H1 (cell line): ENCODE measurements around the gene WDSUB1. TPM values are rescaled to one million over a fixed set of nuclear protein-coding genes. Genes with fewer than 3 reads are reported as not detected.

Source experiments
- microRNA-seq, 2 experiments: library from miRNA; unstranded; fragments of <30 nt; microRNA quantifications; one replicate each; pipeline versions ENCODE4 to v1.2.0, GENCODE V29; 2016 to 2020; ENCODE audit warnings: borderline microRNAs expressed in 2 of 2, borderline number of aligned reads in 2 of 2, borderline replicate concordance in 1 of 2
- polyA plus RNA-seq, 7 experiments: library from polyadenylated mRNA; depleted of rRNA in 3 of 7; stranded (reverse) in 5 of 7; unstranded in 2 of 7; fragments of >200 nt in 5 of 7; fragments of 200-250 nt in 2 of 7; gene quantifications; 1 replicate in 5 of 7; 2 replicates in 1 of 7; 4 replicates in 1 of 7; pipeline versions ENCODE4 v1.2.1 to v1.2.3, GENCODE V29; 2011 to 2013; ENCODE audit warnings: missing spikeins in 2 of 7, mixed read lengths in 2 of 7
- small RNA-seq: library from polyadenylated mRNA; stranded (forward); fragments of <200 nt; extraction: miRNeasy Mini kit (QIAGEN cat#:217004); gene quantifications from one replicate; pipeline ENCODE3, GENCODE V24; 2013; ENCODE audit not compliant: insufficient read depth
- total RNA-seq: library from RNA; stranded (reverse); fragmentation: NEBNext Ultra II Directional; extraction: Animal tissue kit (Norgen Biotek cat#: 25700); gene quantifications from 2 replicates; pipeline ENCODE4 v1.2.1, GENCODE V29; 2021

Gene WDSUB1
- total and polyA plus RNA-seq, 2 of the 8 experiments (the other 6 are each of a cell fraction or from before 2014, with no cell fraction given), result 5.5 to 8.0 TPM

Small RNA genes lying within 50 kb of the gene (microRNA-seq; reads per million reads assigned to microRNA genes)
- gene MIR6888, result 0 reads per million in 2 experiments

Small RNA genes lying within 50 kb of the gene (small RNA-seq; reads per million reads assigned to genes)
- not detected for gene MIR6888
